Activated naive CD8-positive, alpha-beta T cell treated with anti-CD3 and anti-CD28 coated beads, Interleukin-2, amount 10 ng/mL, durations not matched to agents 7 days and 5 days (primary cell): ENCODE measurements around the gene DYNC1H1. TPM values are rescaled to one million over a fixed set of nuclear protein-coding genes. Genes with fewer than 3 reads are reported as not detected.
A peak's percentile ranks its signal among the peaks of the same experiment; 100 is the strongest.

Experiments used
- ATAC-seq: fragments of 150-1000 bp; cut with Tn5 transposase; one replicate; pipeline ENCODE4 v1.10.0; 2021; ENCODE audit warnings: low read depth, moderate library complexity
- POLR2A ChIA-PET: fragments of 350-600 bp; sonication (Branson Sonifier 250); formaldehyde crosslinking; loops from one replicate; lab custom pipeline; 2021; ENCODE audit warnings: antibody characterized with exemption; lab: Charles Lee
- DNase-seq: peaks from one replicate; pipeline ENCODE4 v3.0.0; 2021
- H3K27ac Mint-ChIP-seq: one replicate; pipeline ENCODE4 v1.8.0; 2022; ENCODE audit warnings: mild to moderate bottlenecking, mixed read lengths
- H3K27me3 Mint-ChIP-seq: one replicate; pipeline ENCODE4 v1.8.0; 2022; ENCODE audit warnings: mild to moderate bottlenecking, moderate library complexity, mixed read lengths
- H3K36me3 Mint-ChIP-seq: one replicate; pipeline ENCODE4 v1.8.0; 2021; ENCODE audit warnings: mild to moderate bottlenecking, mixed read lengths
- H3K4me1 Mint-ChIP-seq: one replicate; pipeline ENCODE4 v1.8.0; 2021; ENCODE audit warnings: mixed read lengths
- H3K4me3 Mint-ChIP-seq: one replicate; pipeline ENCODE4 v1.8.0; 2022; ENCODE audit warnings: mild to moderate bottlenecking, moderate library complexity, mixed read lengths
- H3K9me3 Mint-ChIP-seq: one replicate; pipeline ENCODE4 v1.8.0; 2021; ENCODE audit warnings: mixed read lengths
- total RNA-seq, 2 experiments: library from RNA; stranded (reverse); gene quantifications; one replicate each; pipeline ENCODE4 v1.2.3, GENCODE V29; 2021

DYNC1H1 gene
- total RNA-seq, 2 experiments from 2014 or later, result 287 to 316 TPM

DNA sequence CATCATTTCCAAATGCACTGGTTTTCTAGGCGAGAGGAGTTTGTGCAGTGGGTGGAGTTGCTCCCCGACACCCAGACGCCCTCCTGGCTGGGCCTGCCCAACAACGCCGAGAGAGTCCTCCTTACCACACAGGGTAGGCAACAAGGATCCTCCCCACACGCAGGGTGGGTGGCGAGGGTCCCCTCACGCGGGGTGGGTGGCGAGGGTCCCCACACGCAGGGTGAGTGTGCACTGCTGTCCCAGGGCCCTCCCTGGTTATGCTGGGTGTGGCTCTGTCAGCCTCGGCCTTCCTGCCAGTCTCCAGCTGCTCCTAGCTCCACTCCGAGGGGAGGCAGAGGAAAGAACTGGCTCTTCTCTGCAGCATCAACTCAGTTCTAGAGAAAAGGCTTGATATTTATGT lies 80.2 kb downstream of the DYNC1H1 start:
- POLR2A ChIA-PET, result no interaction called here
- Mint-ChIP-seq H3K36me3 (peaks cover 17% of the 10 kb centered on the region), H3K27me3 (no peaks in the 10 kb centered on the region), H3K4me1 (no peaks in the 10 kb centered on the region), H3K4me3 (no peak overlapping the region), H3K27ac (no peak overlapping the region), H3K9me3 (no peaks in the 10 kb centered on the region)
- ATAC-seq (no peak), DNase-seq (no peak)

DNA sequence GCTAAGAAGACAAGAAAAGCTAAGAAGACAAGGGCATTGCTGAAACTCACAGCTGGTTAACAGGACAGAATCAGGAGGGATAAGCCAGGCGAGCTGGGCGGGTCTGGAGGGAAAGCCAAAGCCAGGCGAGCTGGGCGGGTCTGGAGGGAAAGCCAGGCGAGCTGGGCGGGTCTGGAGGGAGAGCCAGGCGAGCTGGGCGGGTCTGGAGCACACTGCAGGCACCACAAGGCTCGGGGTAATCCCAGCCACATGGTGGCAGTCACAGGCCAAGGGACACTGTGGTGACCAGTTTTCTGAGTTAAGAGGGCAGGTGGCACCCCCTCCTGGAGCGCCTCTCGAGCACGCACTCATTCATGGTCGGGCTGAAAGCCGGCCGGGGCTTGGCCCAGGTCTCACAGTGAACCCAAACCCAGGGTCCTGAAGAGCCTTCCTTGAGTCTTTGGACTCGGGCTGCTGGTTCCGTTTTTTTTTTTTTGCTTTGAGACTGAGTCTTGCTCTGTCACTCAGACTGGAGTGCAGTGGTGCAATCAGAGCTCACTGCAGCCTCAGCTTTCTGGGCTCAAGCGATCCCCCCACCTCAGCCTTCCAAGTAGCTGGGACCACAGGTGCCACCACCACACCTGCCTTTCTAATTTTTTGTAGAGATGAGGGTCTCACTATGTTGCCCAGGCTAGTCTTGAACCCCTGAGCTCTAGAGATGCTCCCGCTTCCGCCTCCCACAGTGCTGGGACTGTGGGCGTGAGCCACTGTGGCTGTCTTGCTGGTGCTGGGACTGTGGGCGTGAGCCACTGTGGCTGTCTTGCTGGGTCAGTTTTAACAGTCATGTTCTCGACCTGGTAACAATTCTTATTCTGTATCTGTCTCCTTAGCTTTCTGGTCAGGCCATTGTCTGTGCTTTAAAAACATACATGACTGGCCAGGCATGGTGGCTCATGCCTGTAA lies 82.2 kb downstream of the DYNC1H1 start:
- peak; percentile 48 for ATAC-seq
- no peak for DNase-seq
- no peaks in the 10 kb centered on the region for H3K4me1 Mint-ChIP-seq
- POLR2A ChIA-PET, result no interaction called here
- H3K4me3 Mint-ChIP-seq, result no peak overlapping the region
- H3K9me3 Mint-ChIP-seq, result no peaks in the 10 kb centered on the region
- no peak overlapping the region for H3K27ac Mint-ChIP-seq
- H3K36me3 Mint-ChIP-seq, result peaks cover 14% of the 10 kb centered on the region
- H3K27me3 Mint-ChIP-seq, result no peaks in the 10 kb centered on the region

DNA sequence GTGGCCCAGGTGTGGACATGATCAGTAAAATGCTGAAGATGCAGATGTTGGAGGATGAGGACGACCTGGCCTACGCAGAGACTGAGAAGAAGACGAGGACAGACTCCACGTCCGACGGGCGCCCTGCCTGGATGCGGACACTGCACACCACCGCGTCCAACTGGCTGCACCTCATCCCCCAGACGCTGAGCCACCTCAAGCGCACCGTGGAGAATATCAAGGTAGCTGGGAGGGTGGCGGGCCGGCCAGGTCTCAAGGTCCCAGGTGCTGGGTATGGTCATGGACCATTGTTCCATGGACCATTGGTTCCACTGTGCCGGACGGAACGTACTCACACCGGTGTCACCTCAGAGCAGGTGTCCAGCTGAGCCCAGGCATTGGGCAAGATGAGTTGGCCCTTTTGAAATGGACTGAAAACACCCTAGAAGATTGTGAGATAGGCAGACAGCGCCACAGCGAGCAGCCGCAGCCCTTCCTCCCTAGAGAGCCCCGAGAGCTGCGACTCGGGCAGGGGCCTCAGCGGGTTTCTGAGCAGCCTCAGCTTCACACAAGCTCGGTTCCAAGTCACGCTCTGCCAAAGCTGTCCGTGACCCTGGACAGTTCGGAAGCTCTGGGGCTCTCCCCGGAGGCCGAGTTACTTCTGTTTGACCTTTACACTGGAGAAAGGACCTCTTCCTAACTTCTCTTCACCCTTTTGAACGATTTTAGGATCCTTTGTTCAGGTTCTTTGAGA lies 83.6 kb downstream of the DYNC1H1 start:
- no peaks in the 10 kb centered on the region for H3K9me3 Mint-ChIP-seq
- no peaks in the 10 kb centered on the region for H3K27me3 Mint-ChIP-seq
- no peak for DNase-seq
- no peak overlapping the region for H3K27ac Mint-ChIP-seq
- no peak for ATAC-seq
- H3K4me3 Mint-ChIP-seq, result no peak overlapping the region
- H3K4me1 Mint-ChIP-seq, result no peaks in the 10 kb centered on the region
- POLR2A ChIA-PET, result no interaction called here
- peaks cover 17% of the 10 kb centered on the region for H3K36me3 Mint-ChIP-seq

DNA sequence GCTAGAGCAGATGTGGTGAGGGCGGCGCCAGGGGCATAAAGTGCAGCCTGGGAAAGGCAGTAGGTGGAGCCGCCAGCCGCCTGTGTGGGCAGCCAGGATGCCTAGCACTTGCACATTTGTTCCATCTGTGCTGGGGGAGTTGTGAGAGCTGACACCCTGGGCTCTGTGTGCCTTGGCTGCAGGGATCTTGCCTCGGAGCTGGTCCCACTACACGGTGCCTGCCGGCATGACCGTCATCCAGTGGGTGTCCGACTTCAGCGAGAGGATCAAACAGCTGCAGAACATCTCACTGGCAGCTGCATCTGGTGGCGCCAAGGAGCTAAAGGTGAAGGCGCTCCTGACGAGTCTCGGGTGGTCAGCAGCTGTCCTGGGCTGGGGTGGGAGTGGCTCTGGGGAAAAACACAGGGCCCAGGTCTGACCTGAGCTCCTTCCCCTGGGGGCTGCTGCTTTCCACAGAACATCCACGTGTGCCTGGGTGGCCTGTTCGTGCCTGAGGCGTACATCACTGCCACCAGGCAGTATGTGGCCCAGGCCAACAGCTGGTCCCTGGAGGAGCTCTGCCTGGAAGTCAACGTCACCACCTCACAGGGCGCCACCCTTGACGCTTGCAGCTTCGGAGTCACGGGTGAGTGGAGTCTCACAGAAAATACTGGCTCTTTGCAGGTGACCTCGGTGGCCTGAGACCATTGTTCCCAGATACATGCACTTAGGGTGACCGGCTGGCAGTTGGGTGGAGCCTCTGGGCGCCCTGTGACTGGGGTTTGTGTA lies 85.1 kb downstream of the DYNC1H1 start:
- peaks cover 13% of the 10 kb centered on the region for H3K36me3 Mint-ChIP-seq
- no peak overlapping the region for H3K4me3 Mint-ChIP-seq
- H3K9me3 Mint-ChIP-seq, result no peaks in the 10 kb centered on the region
- ATAC-seq, result no peak
- no peaks in the 10 kb centered on the region for H3K27me3 Mint-ChIP-seq
- no peak overlapping the region for H3K27ac Mint-ChIP-seq
- no peak for DNase-seq
- H3K4me1 Mint-ChIP-seq, result no peaks in the 10 kb centered on the region
- POLR2A ChIA-PET, result no interaction called here

DNA sequence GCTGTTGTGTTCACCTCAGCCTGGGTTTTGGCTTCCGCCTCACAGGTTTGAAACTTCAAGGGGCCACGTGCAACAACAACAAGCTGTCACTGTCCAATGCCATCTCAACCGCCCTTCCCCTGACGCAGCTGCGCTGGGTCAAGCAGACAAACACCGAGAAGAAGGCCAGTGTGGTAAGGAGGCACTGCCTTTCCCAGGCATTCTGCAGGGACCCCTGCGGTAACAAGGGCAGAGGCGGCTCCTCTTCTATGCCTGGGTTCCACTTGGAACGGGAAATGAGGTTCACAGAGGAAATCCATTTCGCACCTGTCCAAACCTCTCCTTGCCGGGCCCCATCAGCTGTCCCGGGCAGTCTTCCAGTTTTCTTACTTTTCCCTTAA lies 85.6 kb downstream of the DYNC1H1 start:
- DNase-seq (no peak), ATAC-seq (no peak)
- Mint-ChIP-seq H3K27me3 (no peaks in the 10 kb centered on the region), H3K9me3 (no peaks in the 10 kb centered on the region), H3K4me3 (no peak overlapping the region), H3K27ac (no peak overlapping the region), H3K4me1 (no peaks in the 10 kb centered on the region), H3K36me3 (peaks cover 12% of the 10 kb centered on the region)
- POLR2A ChIA-PET, result no interaction called here

DNA sequence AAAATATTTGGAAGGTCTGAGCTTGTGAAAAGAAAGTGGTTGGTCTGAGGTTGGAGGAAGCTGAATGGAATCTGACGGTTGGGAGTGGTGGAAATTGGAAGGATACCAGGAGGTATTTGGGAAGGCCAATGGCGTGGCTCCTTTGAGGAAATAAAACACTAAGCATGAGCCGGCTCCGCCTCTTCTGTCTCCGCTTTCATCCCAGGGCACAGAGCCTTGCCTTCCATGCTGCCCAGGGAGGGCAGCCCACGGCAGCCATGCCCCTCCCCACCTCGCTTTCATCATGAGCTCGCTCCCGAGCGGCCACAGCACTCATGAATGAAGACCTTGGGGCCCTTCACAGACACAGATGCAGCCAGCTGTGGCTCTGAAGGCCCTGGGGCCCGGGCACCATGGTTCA lies 86.3 kb downstream of the DYNC1H1 start:
- H3K27me3 Mint-ChIP-seq, result no peaks in the 10 kb centered on the region
- ATAC-seq (no peak), DNase-seq (no peak)
- H3K4me1 Mint-ChIP-seq, result no peaks in the 10 kb centered on the region
- POLR2A ChIA-PET, result no interaction called here
- peaks cover 17% of the 10 kb centered on the region for H3K36me3 Mint-ChIP-seq
- H3K27ac Mint-ChIP-seq, result no peak overlapping the region
- H3K4me3 Mint-ChIP-seq, result no peak overlapping the region
- no peaks in the 10 kb centered on the region for H3K9me3 Mint-ChIP-seq

DNA sequence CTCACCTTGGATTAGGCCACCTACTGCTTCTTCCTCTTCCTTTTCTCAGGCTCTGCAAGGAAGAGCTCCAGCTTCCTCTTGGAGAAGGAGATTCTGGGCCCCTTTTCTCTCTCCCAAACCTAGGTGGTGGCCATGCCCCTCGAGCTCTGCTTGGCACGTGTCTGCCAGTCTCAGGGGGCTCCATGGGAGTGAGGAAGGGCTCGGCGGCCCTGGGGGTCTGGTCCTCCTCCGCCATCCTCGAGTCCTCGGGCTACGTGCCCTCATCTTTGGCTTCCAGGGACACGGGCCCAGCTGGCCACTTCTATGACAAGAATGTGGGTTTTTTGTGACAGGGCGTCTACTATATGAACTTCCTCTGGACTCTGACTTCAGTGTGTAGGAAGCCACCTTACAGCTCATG lies 88.1 kb downstream of the DYNC1H1 start:
- H3K9me3 Mint-ChIP-seq, result no peaks in the 10 kb centered on the region
- no peak for ATAC-seq
- H3K4me1 Mint-ChIP-seq, result peaks cover 2% of the 10 kb centered on the region
- H3K27ac Mint-ChIP-seq, result no peak overlapping the region
- POLR2A ChIA-PET, result no interaction called here
- H3K36me3 Mint-ChIP-seq, result peaks cover 17% of the 10 kb centered on the region
- H3K27me3 Mint-ChIP-seq, result no peaks in the 10 kb centered on the region
- no peak overlapping the region for H3K4me3 Mint-ChIP-seq
- no peak for DNase-seq

DNA sequence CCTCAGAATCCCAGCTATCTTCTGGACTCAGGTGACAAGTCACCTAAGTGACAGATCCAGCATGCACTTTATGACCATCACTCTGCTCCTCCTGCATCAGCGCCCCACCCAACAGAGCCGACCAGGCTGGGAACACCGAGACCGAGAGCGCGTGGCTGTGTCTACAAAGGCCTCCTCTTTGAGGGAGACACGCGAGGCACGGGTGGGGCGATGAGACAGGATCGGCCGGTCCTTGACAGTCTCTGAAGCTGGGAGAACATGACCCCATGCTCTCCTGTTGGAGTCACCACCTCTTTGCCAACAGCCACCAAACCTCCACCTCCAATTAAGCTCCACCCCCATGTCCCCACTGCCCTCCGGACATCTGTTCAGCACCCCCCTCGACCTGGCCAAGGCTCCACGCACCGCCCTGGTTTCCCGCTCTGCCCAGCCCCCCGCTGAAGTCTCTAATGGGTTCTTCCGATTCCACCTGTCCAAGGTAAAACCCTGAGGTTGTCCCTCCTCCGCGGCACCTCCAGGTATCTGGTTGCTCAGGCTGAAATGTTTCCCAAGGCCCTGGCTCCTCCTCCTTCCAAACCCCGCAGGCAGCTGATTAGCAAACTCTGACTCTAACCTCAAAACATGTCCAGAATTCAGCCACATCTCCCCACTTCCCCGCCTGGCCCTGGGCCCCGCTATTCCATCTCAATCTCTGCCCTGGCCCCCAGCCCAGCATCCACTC lies 91.0 kb downstream of the DYNC1H1 start:
- H3K9me3 Mint-ChIP-seq, result no peaks in the 10 kb centered on the region
- DNase-seq (no peak), ATAC-seq (no peak)
- peaks cover 4% of the 10 kb centered on the region for H3K4me1 Mint-ChIP-seq
- H3K27me3 Mint-ChIP-seq, result peaks cover 2% of the 10 kb centered on the region
- no peak overlapping the region for H3K4me3 Mint-ChIP-seq
- H3K27ac Mint-ChIP-seq, result peak overlapping the region; percentile 25
- POLR2A ChIA-PET, result no interaction called here
- H3K36me3 Mint-ChIP-seq, result peaks cover 14% of the 10 kb centered on the region

DNA sequence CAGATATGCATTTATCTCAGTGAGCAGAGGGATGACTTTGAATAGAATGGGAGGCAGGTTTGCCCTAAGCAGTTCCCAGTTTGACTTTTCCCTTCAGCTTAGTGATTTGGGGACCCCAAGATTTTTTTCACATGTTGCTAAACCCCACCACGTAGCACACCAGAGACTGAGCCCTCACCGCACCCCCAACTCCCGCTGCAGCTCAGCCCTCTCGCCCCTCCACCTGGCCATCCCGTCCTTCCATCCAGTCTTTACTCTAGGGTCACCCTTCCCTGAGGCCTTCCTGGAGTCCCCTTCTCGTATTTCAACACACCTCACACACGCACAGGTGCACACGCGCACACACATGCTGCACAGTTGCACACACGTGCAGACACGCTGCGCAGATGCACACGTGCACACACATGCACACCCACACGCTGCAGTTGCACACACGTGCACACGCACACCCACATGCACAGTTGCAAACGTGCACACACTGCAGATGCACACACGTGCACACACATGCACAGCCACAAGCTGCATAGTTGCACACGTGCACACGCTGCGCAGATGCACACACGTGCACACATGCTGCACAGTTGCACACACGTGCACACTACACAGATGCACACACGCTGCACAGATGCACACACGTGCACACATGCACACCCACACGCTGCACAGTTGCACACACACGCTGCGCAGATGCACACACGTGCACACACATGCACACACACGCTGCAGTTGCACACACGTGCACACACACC lies 92.5 kb downstream of the DYNC1H1 start:
- H3K27ac Mint-ChIP-seq, result no peak overlapping the region
- no peaks in the 10 kb centered on the region for H3K9me3 Mint-ChIP-seq
- no peak for ATAC-seq
- H3K27me3 Mint-ChIP-seq, result peaks cover 3% of the 10 kb centered on the region
- no peak for DNase-seq
- peaks cover 11% of the 10 kb centered on the region for H3K36me3 Mint-ChIP-seq
- POLR2A ChIA-PET, result no interaction called here
- peaks cover 4% of the 10 kb centered on the region for H3K4me1 Mint-ChIP-seq
- H3K4me3 Mint-ChIP-seq, result no peak overlapping the region

DNA sequence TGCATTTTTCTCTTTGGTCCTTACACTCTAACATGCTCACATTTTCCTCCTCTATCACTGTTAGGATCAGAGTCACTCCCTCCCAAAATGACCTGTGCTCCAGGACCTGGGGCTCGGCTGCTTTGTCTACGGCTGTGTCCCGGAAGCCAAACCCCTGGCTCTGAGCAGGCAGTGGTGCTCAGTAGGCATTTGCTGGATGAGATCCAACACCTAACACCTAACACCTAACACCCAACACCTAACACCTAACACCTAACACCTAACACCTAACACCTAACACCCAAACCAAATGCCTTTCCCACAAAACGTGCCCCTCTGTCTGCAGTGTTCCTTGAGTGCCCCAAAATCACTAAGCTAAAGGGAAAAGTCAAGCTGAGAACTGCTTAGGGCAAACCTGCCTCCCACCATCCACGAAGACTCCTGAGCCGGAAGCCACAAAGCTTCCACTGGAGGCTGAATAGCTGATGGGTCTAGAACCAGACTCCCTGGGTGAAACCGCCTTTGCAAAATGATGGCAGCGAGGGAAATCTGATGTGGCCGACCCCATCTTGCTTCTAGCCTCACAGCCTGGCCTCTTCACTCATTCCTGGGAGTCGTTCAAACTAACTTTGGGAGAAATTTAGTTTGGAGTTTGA lies 93.2 kb downstream of the DYNC1H1 start:
- Mint-ChIP-seq H3K36me3 (peaks cover 7% of the 10 kb centered on the region), H3K9me3 (no peaks in the 10 kb centered on the region), H3K4me1 (peaks cover 4% of the 10 kb centered on the region), H3K4me3 (no peak overlapping the region), H3K27me3 (peaks cover 5% of the 10 kb centered on the region), H3K27ac (no peak overlapping the region)
- POLR2A ChIA-PET, result interaction anchor here (0.6 kb wide), 1 partner anchor 30 kb away, joined by 5 read pairs; no protein-coding TSS in a partner anchor
- ATAC-seq, result no peak
- no peak for DNase-seq

DNA sequence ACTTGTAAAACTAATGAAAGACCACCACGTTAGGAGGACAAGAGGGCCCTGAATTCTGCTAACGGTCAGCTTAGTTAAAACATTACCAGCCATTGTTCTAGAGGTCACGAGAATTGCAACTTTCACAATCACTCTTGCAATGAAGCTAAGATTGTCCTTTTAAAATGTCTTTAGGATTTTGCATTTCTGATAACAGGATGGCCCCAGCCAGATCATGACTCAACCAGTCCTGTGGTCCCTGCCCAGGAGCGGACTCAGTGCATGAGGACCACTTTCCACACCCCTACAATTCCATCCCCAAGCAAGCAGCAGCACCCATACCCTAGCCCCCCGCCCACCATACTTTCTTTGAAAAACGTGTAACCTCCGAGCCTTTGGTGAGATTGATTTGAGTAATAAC lies 93.8 kb downstream of the DYNC1H1 start:
- ATAC-seq (no peak), DNase-seq (no peak)
- Mint-ChIP-seq H3K27ac (no peak overlapping the region), H3K9me3 (no peaks in the 10 kb centered on the region), H3K4me3 (no peak overlapping the region), H3K36me3 (peaks cover 7% of the 10 kb centered on the region), H3K4me1 (peaks cover 4% of the 10 kb centered on the region), H3K27me3 (peaks cover 5% of the 10 kb centered on the region)
- POLR2A ChIA-PET, result interaction anchor here (0.6 kb wide), 1 partner anchor 30 kb away, joined by 5 read pairs; no protein-coding TSS in a partner anchor

DNA sequence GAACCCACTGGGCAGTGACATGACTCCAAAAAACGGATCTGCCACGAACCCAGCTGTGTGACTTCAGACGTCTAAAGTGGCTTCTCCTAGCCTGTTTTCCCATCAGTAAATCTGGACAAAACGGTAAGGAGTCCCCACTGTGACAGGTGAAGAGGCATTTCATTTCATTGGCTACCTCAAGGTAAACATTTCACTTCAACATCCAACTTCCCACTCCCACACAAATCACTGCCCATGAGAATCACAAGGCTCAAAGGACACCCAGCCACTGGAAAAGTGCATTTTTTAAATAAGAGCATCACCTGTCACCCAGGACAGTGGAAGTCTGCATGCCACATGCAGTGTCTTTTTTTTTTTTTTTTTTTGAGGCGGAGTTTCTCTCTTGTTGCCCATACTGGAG lies 94.6 kb downstream of the DYNC1H1 start:
- POLR2A ChIA-PET, result no interaction called here
- Mint-ChIP-seq H3K9me3 (no peaks in the 10 kb centered on the region), H3K4me3 (no peak overlapping the region), H3K27me3 (peaks cover 5% of the 10 kb centered on the region), H3K4me1 (peaks cover 4% of the 10 kb centered on the region), H3K27ac (no peak overlapping the region), H3K36me3 (peaks cover 7% of the 10 kb centered on the region)
- DNase-seq, result no peak
- no peak for ATAC-seq
